Medulla oblongata (tissue), 1 donor: ENCODE data around the gene TESPA1.
"Not testable (repeated sequence)": the region's sequence is repeated elsewhere in the genome, so short reads cannot be mapped to it uniquely, and the experiment has no call there.

Experiments used
- DNase-seq: peaks from one replicate; pipeline ENCODE4 v3.0.0-alpha.2; 2015; ENCODE audit errors: extremely low spot score

TESPA1 gene

GRCh38 chr12:54984658-54985376 is at the start of gene TESPA1:
TSS of gene TESPA1 (minus strand) at chr12:54984762. CDS start at chr12:54974562, 10,200 bp downstream.
- DNase-seq: peak; percentile 62

- DNase-seq: peak; percentile 34
Observed at GRCh38 chr12:55034218-55034617, 49.7 kb upstream of the TESPA1 start.

- DNase-seq: no peak
Observed at GRCh38 chr12:55025508-55025907, 40.9 kb upstream of the TESPA1 start.

- no peak for DNase-seq
Observed at GRCh38 chr12:55024575-55024974, 40.0 kb upstream of the TESPA1 start.

GRCh38 chr12:55019784-55020183 is 35.2 kb upstream of the TESPA1 start, which contains the start of gene NEUROD4:
TSS of gene NEUROD4 (plus strand) at chr12:55019974. CDS start at chr12:55026440, 6,466 bp downstream.
- DNase-seq: peak; percentile 42

- DNase-seq: no peak
Observed at GRCh38 chr12:55017416-55017925, 32.9 kb upstream of the TESPA1 start.

- DNase-seq: no peak
Observed at GRCh38 chr12:55008944-55009585, 24.5 kb upstream of the TESPA1 start.

GRCh38 chr12:55002355-55002754 is 17.8 kb upstream of the TESPA1 start:
- DNase-seq: no peak

- DNase-seq: no peak
Observed at GRCh38 chr12:55001198-55001868, 16.8 kb upstream of the TESPA1 start.

- DNase-seq: no peak
Observed at GRCh38 chr12:54998958-54999510, 14.5 kb upstream of the TESPA1 start.

- no peak for DNase-seq
Observed at GRCh38 chr12:54997929-54998522, 13.5 kb upstream of the TESPA1 start.

- no peak for DNase-seq
Observed at GRCh38 chr12:54996205-54996604, 11.6 kb upstream of the TESPA1 start.

GRCh38 chr12:54993181-54993835 is 8.7 kb upstream of the TESPA1 start:
- peak; percentile 87 for DNase-seq

GRCh38 chr12:54991991-54992375 is 7.4 kb upstream of the TESPA1 start:
- no peak for DNase-seq

GRCh38 chr12:54991161-54991990 is 6.8 kb upstream of the TESPA1 start:
- DNase-seq: no peak

GRCh38 chr12:54989829-54990228 is 5.3 kb upstream of the TESPA1 start:
- DNase-seq: no peak

- peak; percentile 82 for DNase-seq
Observed at GRCh38 chr12:54988402-54989054, 4.0 kb upstream of the TESPA1 start.

GRCh38 chr12:54987611-54988231 is 3.2 kb upstream of the TESPA1 start:
- DNase-seq: no peak

GRCh38 chr12:54986773-54987172 is 2.2 kb upstream of the TESPA1 start:
- DNase-seq: not testable (repeated sequence)
